HepG2 (cell line): ENCODE measurements around the gene SNRPD1. TPM values are rescaled to one million over a fixed set of nuclear protein-coding genes. Genes with fewer than 3 reads are reported as not detected.

Experiments used
- ATAC-seq: fragments of 200-7000 bp; cut with Tn5 transposase; 3 replicates; pipeline ENCODE4 v1.9.1; 2020; ENCODE audit warnings: mild to moderate bottlenecking, moderate library complexity
- BruUV-seq: library from RNA; stranded (reverse); fragments of 400-500 nt; replicated peaks from 2 replicates; lab custom pipeline; 2021; lab: Mats Ljungman, UMichigan
- CTCF ChIA-PET: fragments of 300-600 bp; formaldehyde crosslinking; extraction: SDS; loops from one replicate; lab custom pipeline; 2021; ENCODE audit warnings: low total read pairs, inconsistent platforms, low intra/inter-chr PET ratio; lab: Yijun Ruan, JAX
- POLR2A ChIA-PET: fragments of 350-600 bp; sonication (Branson Sonifier 250); formaldehyde crosslinking; loops from one replicate; lab custom pipeline; 2020; ENCODE audit warnings: antibody characterized with exemption, inconsistent platforms; lab: Yijun Ruan, JAX
- DNase-seq: peaks from one replicate; pipeline ENCODE4 v3.0.0-alpha.2; 2015; ENCODE audit warnings: low spot score
- FAIRE-seq: peaks from 3 replicates; lab custom pipeline; 2011; peaks lifted over from hg19 to GRCh38; lab: Jason Lieb, UNC
- H2AFZ ChIP-seq: one replicate; pipeline ENCODE4 v1.6.1; 2011; ENCODE audit warnings: low read length, inconsistent platforms
- H3K27ac ChIP-seq: fragments of 300-600 bp; 3 replicates; pipeline ENCODE4 v1.8.0; 2011; ENCODE audit warnings: mixed run types, mild to moderate bottlenecking, mixed read lengths, low read length, inconsistent platforms; ENCODE audit not compliant: insufficient read depth; ENCODE audit errors: extremely low read length
- H3K27me3 ChIP-seq, 2 experiments: fragments of 200-600 bp in 1 of 2; 2 replicates in 1 of 2; 3 replicates in 1 of 2; pipeline versions ENCODE4 v1.6.0 to v1.8.0; 2011; ENCODE audit warnings: low read length in 2 of 2, mild to moderate bottlenecking in 2 of 2, moderate library complexity in 2 of 2, inconsistent platforms in 1 of 2; ENCODE audit not compliant: insufficient read depth in 2 of 2, control insufficient read depth in 1 of 2
- H3K36me3 ChIP-seq, 2 experiments: fragments of 200-600 bp in 1 of 2; replicated peaks in 1 of 2; 2 replicates in 1 of 2; 3 replicates in 1 of 2; pipeline versions ENCODE4 v1.5.1 to v1.8.0; 2011; ENCODE audit warnings: low read length in 2 of 2, inconsistent platforms in 1 of 2; ENCODE audit not compliant: insufficient read depth in 2 of 2, control insufficient read depth in 1 of 2
- H3K4me1 ChIP-seq: 2 replicates; pipeline ENCODE4 v1.5.1; 2012; ENCODE audit warnings: low read length, inconsistent platforms; ENCODE audit not compliant: insufficient read depth
- H3K4me2 ChIP-seq: 2 replicates; pipeline ENCODE4 v1.6.0; 2011; ENCODE audit warnings: low read depth, low read length, inconsistent platforms
- H3K4me3 ChIP-seq, 3 experiments: fragments of 200-600 bp in 1 of 3; sonication (generic), shearing (Covaris generic) in 1 of 3; replicated peaks in 1 of 3; 2 replicates each; pipeline ENCODE4 v1.5.1; 2011 to 2016; ENCODE audit warnings: low read length in 3 of 3, inconsistent platforms in 2 of 3, low read depth in 2 of 3, mild to moderate bottlenecking in 2 of 3, control low read depth in 1 of 3, mixed read lengths in 1 of 3; ENCODE audit not compliant: insufficient read depth in 1 of 3
- H3K79me2 ChIP-seq: one replicate; pipeline ENCODE4 v1.6.1; 2011; ENCODE audit warnings: low read length, inconsistent platforms; ENCODE audit not compliant: insufficient read depth
- H3K9ac ChIP-seq: 2 replicates; pipeline ENCODE4 v1.6.0; 2011; ENCODE audit warnings: mild to moderate bottlenecking, low read depth, low read length, inconsistent platforms; ENCODE audit not compliant: insufficient read depth
- H3K9me3 ChIP-seq: 2 replicates; pipeline ENCODE4 v1.5.1; 2012; ENCODE audit warnings: mild to moderate bottlenecking, low read length
- H4K20me1 ChIP-seq: 2 replicates; pipeline ENCODE4 v1.6.0; 2011; ENCODE audit warnings: inconsistent platforms, mild to moderate bottlenecking, low read length, moderate library complexity; ENCODE audit not compliant: insufficient read depth
- HDAC2 ChIP-seq: sonication (generic); formaldehyde crosslinking; IDR thresholded peaks from 2 replicates; pipeline ENCODE4 v1.4.0; 2020; ENCODE audit warnings: missing genetic modification reagents
- MIER2 ChIP-seq: IDR thresholded peaks from 2 replicates; pipeline ENCODE4 v1.6.1; 2016; ENCODE audit warnings: missing biosample characterization, missing genetic modification reagents
- ZNF552 ChIP-seq: sonication (generic); formaldehyde crosslinking; IDR thresholded peaks from 2 replicates; pipeline ENCODE4 v1.9.0; 2022; ENCODE audit warnings: missing genetic modification reagents, mild to moderate bottlenecking, borderline replicate concordance
- ZNF747 ChIP-seq: sonication (generic); formaldehyde crosslinking; IDR thresholded peaks from 2 replicates; pipeline ENCODE4 v1.8.1; 2023; ENCODE audit warnings: missing genetic modification reagents, mild to moderate bottlenecking, borderline replicate concordance
- ZNF75D ChIP-seq: sonication (generic); formaldehyde crosslinking; IDR thresholded peaks from 2 replicates; pipeline ENCODE4 v1.8.1; 2023; ENCODE audit warnings: missing genetic modification reagents, mild to moderate bottlenecking, borderline replicate concordance
- ZNF841 ChIP-seq: sonication (generic); formaldehyde crosslinking; IDR thresholded peaks from 2 replicates; pipeline ENCODE4 v1.8.1; 2023; ENCODE audit warnings: missing genetic modification reagents, borderline replicate concordance
- WGBS: methylation state at CpG from one replicate; pipeline ENCODE4 v1.1.6; 2017; ENCODE audit warnings: low lambda C conversion rate; 5-methylcytosine and 5-hydroxymethylcytosine counted together
- in situ Hi-C: cut with HindIII; loops from 2 replicates; pipeline ENCODE4 v1.10.0; 2017; ENCODE audit warnings: low pct_unique_long_range_greater_than_20kb; ENCODE audit not compliant: extremely low pct_ligation_motif_present
- intact Hi-C: fragments of 100-400 bp; cut with micrococcal nuclease; formaldehyde crosslinking; loops from one replicate; pipeline ENCODE4 v1.10.0; 2022; ENCODE audit not compliant: unreplicated experiment
- polyA plus RNA-seq, 8 experiments: library from polyadenylated mRNA; depleted of rRNA in 3 of 8; stranded (reverse) in 7 of 8; unstranded in 1 of 8; fragments of >200 nt; fragmentation: Illumina TruSeq in 4 of 8; extraction: Trizol in 4 of 8; gene quantifications; 2 replicates each; pipeline versions ENCODE4 v1.2.1 to v1.2.3, GENCODE V29; 2011 to 2016; ENCODE audit warnings: low read depth in 4 of 8, missing spikeins in 1 of 8, mixed read lengths in 1 of 8; ENCODE audit not compliant: insufficient read depth in 1 of 8
- total RNA-seq, 5 experiments: library from RNA; depleted of rRNA; stranded (reverse); fragments of >200 nt; fragmentation: Illumina TruSeq; extraction: Trizol; gene quantifications; 2 replicates each; pipeline ENCODE4 v1.2.3, GENCODE V29; 2016; ENCODE audit warnings: low read depth in 1 of 5

Gene SNRPD1
- total and polyA plus RNA-seq, 2 of the 13 experiments (the other 11 are each of a cell fraction or from before 2014, with no cell fraction given) = 22.7 to 275 TPM

DNA sequence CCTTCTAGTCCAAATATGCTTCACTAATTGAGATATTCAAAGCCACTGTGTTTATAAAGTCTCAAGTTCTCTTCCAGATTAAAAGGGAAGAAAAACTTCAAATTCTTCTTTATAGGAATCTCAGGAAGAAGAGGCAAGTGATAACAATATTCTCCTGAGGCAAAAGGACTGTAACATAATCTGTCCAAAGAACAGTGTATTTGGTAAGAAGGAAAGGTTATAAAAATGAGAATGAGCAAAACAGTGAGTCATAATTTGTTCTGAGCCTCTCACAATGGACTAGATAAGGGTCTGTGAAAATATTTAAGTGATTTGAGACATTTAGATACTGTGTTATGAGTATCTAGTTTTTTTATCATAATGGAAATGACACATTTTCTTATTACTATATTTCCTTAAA lies 44.3 kb downstream of the SNRPD1 start:
- peaks cover 2 to 4% of the 10 kb centered on the region in 2 experiments; a peak in 3 of 5 replicates for H3K36me3 ChIP-seq
- no peaks in the 10 kb centered on the region for H3K4me1 ChIP-seq
- no peak overlapping the region for H3K9ac ChIP-seq
- H3K27ac ChIP-seq = no peak overlapping the region
- no peak overlapping the region for H2AFZ ChIP-seq
- TF ChIP-seq ZNF552 (CRISPR knock-in tag) = no peak
- no peak for TF ChIP-seq ZNF747 (CRISPR knock-in tag)
- no peak for TF ChIP-seq ZNF75D (CRISPR knock-in tag)
- TF ChIP-seq, all 625 proteins: peak for 0
- ChIA-PET CTCF (no interaction called here), POLR2A (no interaction called here)
- no peaks in the 10 kb centered on the region for H4K20me1 ChIP-seq
- in situ Hi-C loops (no loop called here), intact Hi-C loops (no loop called here)
- no peak for FAIRE-seq
- no peak for ATAC-seq
- H3K4me2 ChIP-seq = no peak overlapping the region
- H3K4me3 ChIP-seq = no peak overlapping the region
- no peaks in the 10 kb centered on the region for H3K27me3 ChIP-seq
- H3K79me2 ChIP-seq = no peaks in the 10 kb centered on the region
- no peak for DNase-seq
- BruUV-seq = no TSS peak
- H3K9me3 ChIP-seq = no peaks in the 10 kb centered on the region

DNA sequence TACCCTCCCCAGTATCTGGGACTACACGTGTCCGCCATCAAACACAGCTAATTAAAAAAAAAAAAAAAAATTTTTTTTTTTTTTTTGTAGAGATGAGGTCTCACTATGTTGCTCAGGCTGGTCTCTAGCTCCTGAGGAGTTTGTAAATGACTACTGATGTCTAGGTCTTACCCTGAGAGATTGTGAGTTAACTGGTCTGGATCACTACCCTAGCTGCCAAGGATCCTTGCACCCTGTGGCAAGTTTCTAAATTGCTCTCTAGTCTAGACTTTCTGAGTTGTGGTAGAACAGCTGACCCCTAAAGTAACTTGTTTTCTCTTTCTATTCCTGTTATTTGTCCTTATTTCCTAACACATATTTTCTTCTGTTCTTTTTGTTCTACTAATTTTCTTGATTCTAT lies 48.0 kb downstream of the SNRPD1 start:
- CTCF ChIA-PET = no interaction called here
- Histone ChIP-seq H3K79me2 (no peaks in the 10 kb centered on the region), H3K4me1 (peaks cover 16% of the 10 kb centered on the region), H3K4me3 (no peak overlapping the region), H2AFZ (no peak overlapping the region), H3K27ac (no peak overlapping the region), H3K4me2 (no peak overlapping the region), H3K9me3 (no peaks in the 10 kb centered on the region), H3K27me3 (no peaks in the 10 kb centered on the region), H3K36me3 (peaks cover 2 to 6% of the 10 kb centered on the region in 2 experiments; a peak in 4 of 5 replicates), H4K20me1 (no peaks in the 10 kb centered on the region), H3K9ac (no peak overlapping the region)
- POLR2A ChIA-PET = no interaction called here
- BruUV-seq = no TSS peak
- DNase-seq = no peak
- intact Hi-C loops = no loop called here
- in situ Hi-C loops = no loop called here
- no peak for ATAC-seq
- WGBS = 91% methylated on average over 2 of the region's 2 CpGs
- no peak for FAIRE-seq
- TF ChIP-seq ZNF841 (no peak), HDAC2 (CRISPR knock-in tag) (no peak), MIER2 (no peak)
